Ishikawa (cell line): Measurements from ENCODE around the gene RPS14.

Experiments used
- EP300 ChIP-seq: IDR thresholded peaks from 2 replicates; pipeline ENCODE4 v1.6.1; 2012; ENCODE audit warnings: borderline replicate concordance
- RAD21 ChIP-seq: IDR thresholded peaks from 2 replicates; pipeline ENCODE4 v1.6.1; 2012; ENCODE audit warnings: low read depth
- TAF1 ChIP-seq: IDR thresholded peaks from 2 replicates; pipeline ENCODE4 v1.6.1; 2012; ENCODE audit warnings: low read depth, mild to moderate bottlenecking
- ZBTB7A ChIP-seq: IDR thresholded peaks from 2 replicates; pipeline ENCODE4 v1.6.1; 2012; ENCODE audit warnings: low read depth

- no peak for TF ChIP-seq TAF1
- no peak for TF ChIP-seq RAD21
- no peak for TF ChIP-seq ZBTB7A
- no peak for TF ChIP-seq EP300
Measured at GRCh38 chr5:150401076-150401375, 48.5 kb downstream of the RPS14 start.
